ENCODE measurements around the gene ZNF25.
"Not testable (repeated sequence)": the region's sequence is repeated elsewhere in the genome, so short reads cannot be mapped to it uniquely, and the experiment has no call there.

The ZNF25 gene

DNA sequence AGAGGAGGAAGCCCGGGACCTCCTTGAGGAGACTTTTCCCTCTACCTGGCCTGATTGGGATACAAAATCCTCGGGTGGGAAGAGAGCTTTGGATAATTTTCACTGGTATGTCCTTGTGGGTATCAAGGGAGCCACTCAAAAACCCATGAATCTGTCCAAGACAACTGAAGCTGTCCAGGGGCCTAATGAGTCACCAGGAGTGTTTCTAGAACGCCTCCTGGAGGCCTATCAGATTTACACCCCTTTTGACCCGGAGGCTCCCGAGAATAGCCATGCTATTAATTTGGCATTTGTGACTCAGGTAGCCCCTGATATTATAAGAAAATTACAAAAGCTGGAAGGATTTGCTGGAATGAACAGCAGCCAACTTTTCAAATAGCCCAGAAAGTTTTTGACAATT lies 38.6 kb downstream of the ZNF25 start:
- DNase-seq = no peak

DNA sequence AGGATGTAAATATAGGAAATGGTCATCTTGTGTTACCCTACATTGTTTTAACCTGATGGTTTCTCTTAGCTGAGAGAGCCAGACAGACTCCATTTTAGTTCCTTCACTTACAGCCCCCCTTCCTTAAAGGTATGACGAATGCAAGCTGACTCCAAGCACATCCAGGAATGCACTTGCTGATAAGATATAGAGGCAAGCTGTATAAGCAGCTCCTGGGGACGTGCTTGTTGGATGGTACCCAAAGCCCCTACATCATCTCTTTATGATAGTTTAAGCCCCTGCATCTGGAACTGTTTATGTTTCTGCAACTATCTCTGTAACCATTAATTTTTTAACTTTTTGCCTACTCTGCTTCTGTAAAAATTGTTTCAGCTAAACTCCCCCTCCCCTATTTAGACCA lies 41.7 kb downstream of the ZNF25 start:
- no peak for DNase-seq

DNA sequence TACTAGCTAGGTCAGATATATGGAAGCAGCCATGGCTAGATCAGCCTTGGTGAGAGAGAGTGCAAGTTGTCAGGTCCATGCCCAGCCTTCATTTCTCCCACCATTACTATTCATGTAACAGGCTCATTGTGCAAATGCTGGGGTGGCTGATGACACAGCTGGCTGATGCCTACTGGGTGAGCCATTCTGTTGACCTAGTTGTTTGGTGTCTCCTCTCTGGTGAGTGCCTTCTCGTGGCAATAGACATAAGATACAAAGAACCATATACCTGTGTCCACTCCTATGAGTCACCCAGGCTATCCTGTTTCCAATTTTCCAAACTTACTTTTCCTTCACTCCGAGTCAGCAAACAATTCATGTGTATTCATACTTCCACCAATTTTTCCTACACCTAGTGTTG lies 46.0 kb downstream of the ZNF25 start:
- no peak for DNase-seq

DNA sequence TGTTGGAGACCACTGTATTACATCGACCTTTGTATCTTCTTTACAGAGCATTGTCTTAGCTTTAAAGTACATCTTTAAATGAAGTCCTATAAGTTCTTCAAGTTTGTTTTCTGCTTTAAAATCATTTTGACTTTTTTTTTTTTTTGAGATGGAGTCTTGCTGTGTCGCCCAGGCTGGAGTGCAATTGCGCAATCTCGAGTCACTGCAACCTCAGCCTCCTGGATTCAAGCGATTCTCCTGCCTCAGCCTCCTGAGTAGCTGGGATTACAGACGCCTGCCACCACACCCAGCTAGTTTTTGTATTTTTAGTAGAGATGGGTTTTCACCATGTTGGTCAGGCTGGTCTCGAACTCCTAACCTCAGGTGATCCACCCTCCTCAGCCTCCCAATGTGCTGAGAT lies 68.3 kb downstream of the ZNF25 start:
- not testable (repeated sequence) for DNase-seq

DNA sequence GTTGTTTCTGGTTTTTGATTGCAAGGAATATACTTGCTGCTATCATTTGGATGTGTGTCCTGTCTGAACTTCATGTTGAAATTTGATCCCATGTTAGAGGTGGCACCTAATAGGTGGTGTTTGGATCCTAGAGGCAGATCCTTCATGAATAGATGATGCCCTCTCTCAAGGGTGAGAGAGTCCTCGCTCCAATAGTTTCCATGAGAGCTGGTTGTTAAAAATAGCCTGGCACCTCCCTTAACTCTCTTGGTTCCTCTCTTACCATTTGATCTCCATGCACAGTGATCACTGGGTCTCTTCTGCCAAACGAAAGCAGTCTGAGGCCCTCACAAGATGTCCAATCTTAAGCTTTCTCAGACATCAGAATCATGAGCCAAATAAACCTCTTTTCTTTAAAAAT lies 70.1 kb downstream of the ZNF25 start:
- no peak for DNase-seq

All from stimulated activated CD8-positive, alpha-beta memory T cell treated with anti-CD3 and anti-CD28 coated beads, Interleukin-4, amount 100 ng/mL, for 48 hours (primary cell).